ENCODE data around the gene GLI3.

- no peak for TF ChIP-seq CTCF (IDR thresholded peaks at IDR 0.05)
- no peak for TF ChIP-seq POLR2A (IDR thresholded peaks at IDR 0.05)
Measured at GRCh38 chr7:41999736-42000283, 237.2 kb downstream of the GLI3 start.
